Posterior cingulate gyrus (tissue), 11 donors: ENCODE data around the gene NGEF.

Experiments used
- DNase-seq, 10 donors: peaks; one replicate each; pipeline versions ENCODE4 v3.0.0 to v3.0.0-alpha.2; 2020 to 2021; ENCODE audit warnings: mixed read lengths in 3 of 10
- intact Hi-C: fragments of 100-400 bp; cut with DNase I; formaldehyde crosslinking; loops from one replicate; pipeline ENCODE4 v1.15.1; 2023

NGEF gene

DNA sequence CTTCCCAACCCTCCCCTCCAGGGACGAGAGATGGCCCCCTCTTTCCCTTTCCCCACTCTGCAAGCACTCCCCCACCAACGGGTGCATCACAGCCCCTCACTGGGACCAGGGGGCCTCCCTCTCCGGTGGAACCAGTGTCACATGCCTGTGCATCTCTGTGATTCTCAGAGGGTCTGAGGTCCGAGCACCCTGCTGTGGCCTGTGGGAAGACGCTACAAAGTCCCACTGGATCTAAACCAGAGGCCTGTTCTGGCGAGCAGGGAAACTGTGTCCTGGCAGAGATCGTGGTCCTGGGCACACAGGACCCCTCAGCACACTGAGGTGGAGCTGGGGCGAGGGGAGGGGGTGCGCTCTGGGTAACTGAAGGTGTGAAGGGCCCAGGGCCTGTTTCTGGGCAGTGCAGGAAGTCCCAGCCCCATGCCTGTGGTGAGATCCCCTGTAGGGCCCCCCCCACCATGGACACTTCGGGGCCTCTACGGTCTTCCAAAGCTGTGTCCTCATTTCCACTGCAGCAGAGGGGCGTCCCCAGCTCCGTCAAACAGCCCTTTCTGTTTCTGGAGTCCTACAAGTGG, 135.0 kb downstream of the NGEF start:
- peak in 4 of 10 donors; percentile 15 to 72 (median 48) for DNase-seq
- intact Hi-C loops = no loop called here

DNA sequence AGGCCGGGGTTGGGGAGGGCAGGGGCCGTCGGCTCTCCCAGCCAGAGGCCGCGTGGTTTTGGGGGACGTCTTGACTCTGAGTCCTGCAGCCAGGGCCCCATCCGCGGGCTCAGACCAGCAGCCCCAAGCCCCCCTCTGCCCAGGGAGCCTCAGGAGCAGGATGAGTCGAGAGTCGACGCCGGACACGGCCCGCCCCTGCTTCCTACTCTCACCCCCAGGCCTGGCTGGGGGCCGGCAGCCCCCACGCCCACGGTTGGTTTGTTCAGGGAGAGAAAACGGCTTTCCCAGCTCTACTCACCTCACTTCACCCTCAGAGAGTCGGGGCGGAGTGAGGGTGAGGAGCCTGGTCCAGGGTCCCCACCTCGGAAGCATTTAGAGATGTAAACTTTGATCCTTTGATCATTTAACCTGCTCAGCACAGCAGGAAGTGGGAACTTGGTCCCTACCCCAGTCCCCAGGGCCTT, 136.0 kb downstream of the NGEF start:
- peak in 5 of 10 donors; percentile 16 to 89 (median 70) for DNase-seq
- intact Hi-C loops = no loop called here

- peak in 9 of 10 donors; percentile 30 to 95 (median 67) for DNase-seq
- intact Hi-C loops = no loop called here
These were observed 136.7 kb downstream of the NGEF start for GRCh38 chr2:232876161-232876977.

- DNase-seq = peak in 8 of 10 donors; percentile 51 to 95 (median 74)
- intact Hi-C loops = no loop called here
These were observed 137.6 kb downstream of the NGEF start for GRCh38 chr2:232875256-232876121.

GRCh38 chr2:232874677-232875223, 138.3 kb downstream of the NGEF start:
- intact Hi-C loops = no loop called here
- DNase-seq = peak in 3 of 10 donors; percentile 15 to 59 (median 58)

DNA sequence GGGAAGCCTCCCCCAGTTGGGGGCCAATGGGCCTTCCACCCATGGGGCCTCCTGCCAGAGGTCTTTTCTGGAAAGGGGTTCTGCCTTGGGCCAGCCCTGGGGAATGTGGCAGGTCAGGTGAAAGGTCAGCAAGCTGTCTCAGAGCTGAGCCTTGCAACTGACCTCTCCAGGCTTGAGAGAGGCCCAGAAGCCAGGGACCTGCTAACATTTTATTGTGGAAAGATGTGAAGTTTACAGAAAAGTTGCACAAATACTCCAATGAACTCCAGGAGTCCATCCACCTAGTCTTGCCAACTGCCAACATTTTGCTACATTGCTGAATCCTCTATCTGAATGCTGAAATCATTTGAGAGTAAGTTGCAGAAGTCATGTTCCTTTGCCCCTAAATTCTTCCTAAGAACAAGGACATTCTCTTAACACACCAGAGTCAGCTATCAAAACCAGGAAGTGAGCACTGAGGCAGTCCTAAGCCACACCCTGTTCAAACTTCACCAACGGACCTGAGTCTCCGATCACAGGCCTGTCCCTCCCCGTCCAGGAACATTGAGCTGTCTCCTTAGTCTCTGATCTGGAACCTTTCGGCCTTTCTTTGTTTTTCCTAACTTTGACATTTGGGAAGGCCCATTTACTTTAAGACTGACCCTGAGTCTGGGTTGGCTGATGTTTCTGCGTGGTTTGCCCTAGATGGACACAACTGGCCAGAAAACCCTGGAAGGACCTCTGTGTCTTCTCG, 139.0 kb downstream of the NGEF start:
- peak in 1 of 10 donors; percentile 56 for DNase-seq
- intact Hi-C loops = no loop called here

DNA sequence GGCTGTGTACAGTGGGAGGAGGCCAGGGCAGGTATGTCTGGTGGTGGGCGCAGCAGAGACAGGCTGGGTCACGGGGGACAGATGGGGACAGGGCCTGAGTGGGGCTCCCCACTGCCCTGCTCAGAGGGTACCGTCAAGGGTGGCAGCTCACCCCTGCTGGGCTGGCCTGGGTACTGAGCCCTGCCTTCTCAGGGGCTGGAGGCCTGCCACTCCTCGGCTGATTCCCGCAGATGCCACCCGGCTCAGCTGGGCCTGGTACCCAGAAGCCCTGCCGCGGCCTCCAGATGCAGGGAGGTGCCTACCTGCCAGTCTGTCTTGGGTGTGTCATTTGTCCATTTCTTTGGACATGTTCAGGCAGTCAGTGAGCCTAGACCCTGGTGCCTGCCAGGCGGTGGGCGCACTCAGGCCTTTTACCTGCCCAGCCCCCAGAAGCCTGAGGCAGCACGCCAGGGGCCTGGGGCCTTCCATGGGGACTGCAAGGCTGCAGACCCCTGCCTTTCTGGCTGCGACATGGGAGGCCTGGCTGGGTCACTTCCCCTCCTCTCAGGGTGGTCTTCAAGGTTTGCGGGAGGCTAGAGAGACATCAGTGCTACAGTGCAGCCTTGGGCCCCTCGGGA, 139.7 kb downstream of the NGEF start:
- peak in 6 of 10 donors; percentile 26 to 90 (median 66) for DNase-seq
- intact Hi-C loops = no loop called here

DNA sequence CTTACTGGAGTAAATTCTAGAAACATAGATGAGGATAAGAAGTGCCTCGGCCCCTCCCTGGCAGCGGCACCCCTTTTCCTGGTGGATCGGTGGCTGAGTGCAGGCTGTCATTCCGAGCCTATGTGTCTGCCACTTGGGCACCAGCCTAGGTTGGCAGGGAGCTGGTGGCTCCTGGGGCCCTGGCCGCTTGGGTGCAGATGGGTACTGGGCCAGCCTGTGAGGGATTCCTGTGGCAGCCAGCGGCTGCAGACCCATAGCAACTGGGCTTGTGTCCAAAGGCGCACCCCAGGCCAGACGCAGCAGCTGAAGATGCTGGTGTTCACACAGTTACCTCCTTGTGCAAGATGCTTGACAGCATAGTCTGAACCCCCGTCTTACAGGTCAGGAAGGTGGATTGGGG, 140.2 kb downstream of the NGEF start:
- intact Hi-C loops = no loop called here
- peak in 6 of 10 donors; percentile 48 to 92 (median 74) for DNase-seq

DNA sequence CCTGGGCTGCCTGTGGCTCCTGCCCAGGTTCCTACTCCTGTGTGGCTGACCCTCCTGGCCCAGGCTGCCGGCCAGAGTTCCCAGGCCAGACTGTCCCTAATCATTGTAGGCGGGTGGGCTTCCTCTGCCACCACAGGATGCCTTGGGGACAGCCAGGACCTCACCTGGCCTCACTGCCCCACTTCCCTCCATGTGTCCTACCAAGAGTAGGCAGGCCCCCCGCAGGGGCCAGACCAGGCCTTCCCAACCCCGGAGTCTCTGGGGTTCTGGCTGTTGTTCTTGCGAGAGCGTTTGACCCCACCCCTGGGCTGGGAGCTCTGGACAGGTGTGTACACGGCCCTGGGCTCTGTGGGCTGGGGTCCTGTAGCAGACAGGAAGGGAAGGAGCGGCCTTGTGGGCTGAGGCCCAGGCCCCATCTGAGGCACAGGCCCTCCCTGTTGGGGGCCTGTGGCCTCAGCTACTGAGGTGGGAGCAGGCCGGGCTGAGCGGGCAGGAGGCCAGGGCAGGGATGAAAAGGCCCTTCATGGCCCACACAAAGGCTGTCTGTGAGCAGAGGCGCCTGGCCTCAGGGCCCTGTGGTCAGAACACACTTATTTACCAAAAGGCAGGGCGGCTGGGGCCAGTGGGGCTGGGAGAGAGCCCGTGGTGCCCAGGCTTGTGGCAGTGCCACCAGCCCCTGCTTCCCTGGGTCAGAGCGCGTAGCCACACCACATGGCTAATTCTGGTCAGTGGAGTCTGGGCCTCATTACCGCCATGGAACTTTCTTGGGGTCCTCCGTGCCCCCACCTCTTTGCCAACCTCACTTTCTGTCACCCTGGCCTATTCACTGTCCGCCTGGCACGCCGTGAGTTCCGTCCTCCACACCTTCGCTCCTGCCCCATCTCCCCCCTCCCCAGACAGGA, 141.0 kb downstream of the NGEF start:
- intact Hi-C loops = no loop called here
- peak; percentile 84 to 99 (median 94) for DNase-seq

- intact Hi-C loops = no loop called here
- DNase-seq = peak in 4 of 10 donors; percentile 32 to 91 (median 72)
These were observed 141.6 kb downstream of the NGEF start for GRCh38 chr2:232871418-232871834.

GRCh38 chr2:232870766-232871371, 142.2 kb downstream of the NGEF start:
- peak in 2 of 10 donors; percentile 21 to 64 for DNase-seq
- intact Hi-C loops = no loop called here

DNA sequence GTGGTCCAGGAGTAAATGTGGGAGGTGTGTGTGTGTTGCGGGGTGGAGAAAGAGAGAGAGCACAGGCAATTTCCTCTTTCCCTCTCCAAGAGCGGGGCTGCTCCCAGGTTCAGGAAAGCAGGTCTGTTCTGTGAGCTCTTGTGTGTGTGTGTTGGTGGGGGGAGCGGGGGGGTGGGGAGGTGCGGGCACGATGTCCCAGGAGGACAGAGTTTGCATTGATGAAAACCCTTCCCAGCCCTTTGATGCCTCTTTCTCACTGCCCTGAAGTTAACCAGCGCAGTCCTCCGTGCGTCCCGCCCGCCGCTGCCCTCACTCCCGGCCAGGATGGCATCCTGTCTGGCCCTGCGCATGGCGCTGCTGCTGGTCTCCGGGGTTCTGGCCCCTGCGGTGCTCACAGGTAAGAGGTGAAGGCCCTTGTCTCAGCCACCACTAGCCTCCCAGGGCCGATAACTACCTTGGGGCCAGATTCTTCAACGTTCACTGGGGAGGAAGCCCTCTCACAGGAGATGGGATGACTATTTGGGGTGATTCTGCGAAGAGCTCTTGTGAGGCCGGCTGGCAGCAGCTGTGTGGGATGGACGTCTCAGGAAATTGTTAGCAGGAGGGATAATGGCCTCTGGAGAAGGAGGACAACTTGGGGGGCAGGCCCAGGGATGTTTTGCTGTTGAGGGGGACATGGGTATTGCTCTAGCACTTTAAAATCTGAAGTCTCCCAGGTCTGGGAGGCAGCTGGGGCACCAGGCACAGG, 142.9 kb downstream of the NGEF start, which contains the start of gene SNORC:
Gene SNORC (plus strand): TSS at position 247 of the 748 bp plus-strand sequence. CDS start 78 bp downstream, at position 325.
- intact Hi-C loops = no loop called here
- DNase-seq = peak in 2 of 10 donors; percentile 18

DNA sequence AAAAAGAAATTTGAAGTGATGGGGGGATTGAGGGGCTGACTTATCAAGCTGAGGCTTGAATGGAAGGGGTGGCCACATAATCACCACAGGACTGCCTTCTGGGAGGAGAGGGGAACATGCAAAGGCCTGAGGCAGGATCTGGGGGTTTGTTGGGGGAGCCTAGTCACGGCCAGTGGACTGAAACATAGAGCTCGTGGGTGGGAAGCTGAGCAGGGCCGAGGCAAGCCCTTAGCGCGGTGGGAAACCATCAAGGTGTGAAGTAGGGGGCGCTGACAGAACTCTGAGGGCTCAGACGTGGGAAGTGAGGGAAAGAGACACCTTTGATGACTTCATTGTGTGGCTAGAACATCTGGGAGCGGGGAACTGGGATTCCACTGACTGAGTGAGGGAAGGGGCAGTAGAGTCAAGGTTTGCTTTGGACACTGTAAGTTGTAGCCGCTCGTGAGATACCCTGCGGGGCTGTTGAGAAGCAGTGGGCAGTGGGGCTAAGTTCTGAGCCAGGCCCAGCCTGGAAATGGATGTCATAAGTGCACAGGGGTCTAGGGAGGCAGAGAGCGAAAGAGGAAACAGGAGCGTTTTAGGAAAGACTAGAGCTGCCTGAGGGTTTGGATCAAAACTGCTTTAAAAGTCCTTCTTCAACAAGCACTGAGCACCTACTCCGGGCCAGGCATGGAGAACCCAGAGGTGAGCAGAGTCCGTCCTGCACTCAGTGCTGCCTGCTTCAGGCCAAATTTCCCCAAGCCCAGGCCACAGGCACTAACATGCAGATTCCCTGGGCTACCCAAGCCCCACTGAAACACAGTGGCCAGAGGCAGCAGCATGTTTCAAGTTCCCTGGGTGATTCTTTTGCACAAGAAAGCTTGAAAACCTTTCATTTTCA, 143.7 kb downstream of the NGEF start:
- peak in 3 of 10 donors; percentile 15 to 72 (median 63) for DNase-seq
- intact Hi-C loops = no loop called here

- no peak for DNase-seq
- intact Hi-C loops = no loop called here
These were observed 147.0 kb downstream of the NGEF start for GRCh38 chr2:232866104-232866503.

- intact Hi-C loops = no loop called here
- DNase-seq = no peak
These were observed 147.9 kb downstream of the NGEF start for GRCh38 chr2:232865165-232865564.

- DNase-seq = no peak
- intact Hi-C loops = no loop called here
These were observed 149.1 kb downstream of the NGEF start for GRCh38 chr2:232863996-232864395.
